Measurements from ENCODE around the gene AGR2. TPM values are rescaled to one million over a fixed set of nuclear protein-coding genes. Genes with fewer than 3 reads are reported as not detected.

The AGR2 gene
- total and polyA plus RNA-seq, 10 of the 15 experiments (the other 5 are each of a cell fraction or from before 2014, with no cell fraction given) = 0.67 TPM; not detected in 9

DNA sequence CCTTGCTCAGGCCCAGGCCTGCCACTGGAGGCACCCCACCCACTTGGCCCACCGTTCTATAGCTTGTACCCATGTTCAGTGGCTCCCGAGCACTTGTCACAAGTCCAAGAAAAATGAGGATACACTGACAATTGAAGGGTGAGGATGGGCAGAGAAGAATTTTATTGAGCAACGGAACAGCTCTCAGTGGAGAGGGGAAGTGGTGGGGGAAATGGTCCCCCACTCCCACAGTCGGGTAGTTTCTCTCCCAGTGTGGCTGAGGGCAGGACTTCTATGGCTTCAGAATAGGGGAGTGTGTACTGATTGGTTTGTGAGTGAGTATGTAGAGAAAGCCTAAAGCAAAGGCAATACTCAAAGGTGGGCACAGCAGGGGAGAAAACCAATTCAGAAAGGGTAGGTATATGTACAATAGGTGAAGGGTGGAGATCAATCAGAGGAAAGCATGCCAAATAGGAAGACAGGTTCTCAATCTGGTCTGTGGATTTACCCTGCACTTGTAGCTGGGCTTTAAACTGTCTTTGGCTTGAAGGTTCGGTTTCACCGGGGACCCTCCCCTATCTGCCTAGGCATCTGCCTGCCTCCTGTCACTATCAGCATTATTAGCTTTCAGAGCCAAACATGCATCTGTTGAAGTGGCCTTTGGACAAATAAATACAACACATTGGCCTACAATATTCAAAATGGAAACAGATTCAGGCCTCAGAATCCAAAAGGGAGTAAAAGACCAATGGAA is 60.1 kb downstream of the AGR2 start:
- POLR2A ChIA-PET = no interaction called here
- CTCF ChIA-PET = no interaction called here
- TF ChIP-seq, protein P1, sequence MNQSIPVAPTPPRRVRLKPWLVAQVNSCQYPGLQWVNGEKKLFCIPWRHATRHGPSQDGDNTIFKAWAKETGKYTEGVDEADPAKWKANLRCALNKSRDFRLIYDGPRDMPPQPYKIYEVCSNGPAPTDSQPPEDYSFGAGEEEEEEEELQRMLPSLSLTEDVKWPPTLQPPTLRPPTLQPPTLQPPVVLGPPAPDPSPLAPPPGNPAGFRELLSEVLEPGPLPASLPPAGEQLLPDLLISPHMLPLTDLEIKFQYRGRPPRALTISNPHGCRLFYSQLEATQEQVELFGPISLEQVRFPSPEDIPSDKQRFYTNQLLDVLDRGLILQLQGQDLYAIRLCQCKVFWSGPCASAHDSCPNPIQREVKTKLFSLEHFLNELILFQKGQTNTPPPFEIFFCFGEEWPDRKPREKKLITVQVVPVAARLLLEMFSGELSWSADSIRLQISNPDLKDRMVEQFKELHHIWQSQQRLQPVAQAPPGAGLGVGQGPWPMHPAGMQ (IDR thresholded peaks at IDR 0.05; ENCODE audit: borderline replicate concordance) = no peak
- TF ChIP-seq NR2C2 (IDR thresholded peaks at IDR 0.05; ENCODE audit: borderline replicate concordance, control insufficient read depth, insufficient read length, low read depth) (no peak), POLR2A (IDR thresholded peaks at IDR 0.05; ENCODE audit: low read depth, low read length) (no peak), TCF12 (IDR thresholded peaks at IDR 0.05; ENCODE audit: low read depth, low read length) (no peak), ETV6 (conservative IDR thresholded peaks at IDR 0.05 in 1 of 2, IDR thresholded peaks at IDR 0.05 in 1 of 2; ENCODE audit: borderline replicate concordance in 1 of 2, low read depth in 1 of 2) (no peak), NFIC (IDR thresholded peaks at IDR 0.05; ENCODE audit: low read depth, low read length) (no peak), ZBED1 (IDR thresholded peaks at IDR 0.05; ENCODE audit: borderline replicate concordance) (no peak), SUZ12 (IDR thresholded peaks at IDR 0.05; ENCODE audit: unreplicated experiment) (no peak), HCFC1 (IDR thresholded peaks at IDR 0.05; ENCODE audit: low read length) (no peak), ASH2L (IDR thresholded peaks at IDR 0.05; ENCODE audit: borderline replicate concordance, low read depth) (no peak), EGR1 (IDR thresholded peaks at IDR 0.05; ENCODE audit: borderline replicate concordance in 1 of 2, low read depth in 2 of 2, low read length in 2 of 2) (no peak), HDGF (IDR thresholded peaks at IDR 0.05) (no peak), SIX5 (IDR thresholded peaks at IDR 0.05; ENCODE audit: low read depth, low read length, severe bottlenecking) (no peak), CREM (IDR thresholded peaks at IDR 0.05; ENCODE audit: low read depth) (no peak)
- TF ChIP-seq, protein P2, sequence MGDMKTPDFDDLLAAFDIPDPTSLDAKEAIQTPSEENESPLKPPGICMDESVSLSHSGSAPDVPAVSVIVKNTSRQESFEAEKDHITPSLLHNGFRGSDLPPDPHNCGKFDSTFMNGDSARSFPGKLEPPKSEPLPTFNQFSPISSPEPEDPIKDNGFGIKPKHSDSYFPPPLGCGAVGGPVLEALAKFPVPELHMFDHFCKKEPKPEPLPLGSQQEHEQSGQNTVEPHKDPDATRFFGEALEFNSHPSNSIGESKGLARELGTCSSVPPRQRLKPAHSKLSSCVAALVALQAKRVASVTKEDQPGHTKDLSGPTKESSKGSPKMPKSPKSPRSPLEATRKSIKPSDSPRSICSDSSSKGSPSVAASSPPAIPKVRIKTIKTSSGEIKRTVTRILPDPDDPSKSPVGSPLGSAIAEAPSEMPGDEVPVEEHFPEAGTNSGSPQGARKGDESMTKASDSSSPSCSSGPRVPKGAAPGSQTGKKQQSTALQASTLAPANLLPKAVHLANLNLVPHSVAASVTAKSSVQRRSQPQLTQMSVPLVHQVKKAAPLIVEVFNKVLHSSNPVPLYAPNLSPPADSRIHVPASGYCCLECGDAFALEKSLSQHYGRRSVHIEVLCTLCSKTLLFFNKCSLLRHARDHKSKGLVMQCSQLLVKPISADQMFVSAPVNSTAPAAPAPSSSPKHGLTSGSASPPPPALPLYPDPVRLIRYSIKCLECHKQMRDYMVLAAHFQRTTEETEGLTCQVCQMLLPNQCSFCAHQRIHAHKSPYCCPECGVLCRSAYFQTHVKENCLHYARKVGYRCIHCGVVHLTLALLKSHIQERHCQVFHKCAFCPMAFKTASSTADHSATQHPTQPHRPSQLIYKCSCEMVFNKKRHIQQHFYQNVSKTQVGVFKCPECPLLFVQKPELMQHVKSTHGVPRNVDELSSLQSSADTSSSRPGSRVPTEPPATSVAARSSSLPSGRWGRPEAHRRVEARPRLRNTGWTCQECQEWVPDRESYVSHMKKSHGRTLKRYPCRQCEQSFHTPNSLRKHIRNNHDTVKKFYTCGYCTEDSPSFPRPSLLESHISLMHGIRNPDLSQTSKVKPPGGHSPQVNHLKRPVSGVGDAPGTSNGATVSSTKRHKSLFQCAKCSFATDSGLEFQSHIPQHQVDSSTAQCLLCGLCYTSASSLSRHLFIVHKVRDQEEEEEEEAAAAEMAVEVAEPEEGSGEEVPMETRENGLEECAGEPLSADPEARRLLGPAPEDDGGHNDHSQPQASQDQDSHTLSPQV (IDR thresholded peaks at IDR 0.05) = no peak
- TF ChIP-seq, protein P3, sequence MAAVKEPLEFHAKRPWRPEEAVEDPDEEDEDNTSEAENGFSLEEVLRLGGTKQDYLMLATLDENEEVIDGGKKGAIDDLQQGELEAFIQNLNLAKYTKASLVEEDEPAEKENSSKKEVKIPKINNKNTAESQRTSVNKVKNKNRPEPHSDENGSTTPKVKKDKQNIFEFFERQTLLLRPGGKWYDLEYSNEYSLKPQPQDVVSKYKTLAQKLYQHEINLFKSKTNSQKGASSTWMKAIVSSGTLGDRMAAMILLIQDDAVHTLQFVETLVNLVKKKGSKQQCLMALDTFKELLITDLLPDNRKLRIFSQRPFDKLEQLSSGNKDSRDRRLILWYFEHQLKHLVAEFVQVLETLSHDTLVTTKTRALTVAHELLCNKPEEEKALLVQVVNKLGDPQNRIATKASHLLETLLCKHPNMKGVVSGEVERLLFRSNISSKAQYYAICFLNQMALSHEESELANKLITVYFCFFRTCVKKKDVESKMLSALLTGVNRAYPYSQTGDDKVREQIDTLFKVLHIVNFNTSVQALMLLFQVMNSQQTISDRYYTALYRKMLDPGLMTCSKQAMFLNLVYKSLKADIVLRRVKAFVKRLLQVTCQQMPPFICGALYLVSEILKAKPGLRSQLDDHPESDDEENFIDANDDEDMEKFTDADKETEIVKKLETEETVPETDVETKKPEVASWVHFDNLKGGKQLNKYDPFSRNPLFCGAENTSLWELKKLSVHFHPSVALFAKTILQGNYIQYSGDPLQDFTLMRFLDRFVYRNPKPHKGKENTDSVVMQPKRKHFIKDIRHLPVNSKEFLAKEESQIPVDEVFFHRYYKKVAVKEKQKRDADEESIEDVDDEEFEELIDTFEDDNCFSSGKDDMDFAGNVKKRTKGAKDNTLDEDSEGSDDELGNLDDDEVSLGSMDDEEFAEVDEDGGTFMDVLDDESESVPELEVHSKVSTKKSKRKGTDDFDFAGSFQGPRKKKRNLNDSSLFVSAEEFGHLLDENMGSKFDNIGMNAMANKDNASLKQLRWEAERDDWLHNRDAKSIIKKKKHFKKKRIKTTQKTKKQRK (IDR thresholded peaks at IDR 0.05; ENCODE audit: low read depth, low read length) = no peak

More for the DNA sequence above, 60.1 kb downstream of the AGR2 start:
- ChIA-PET RAD21 (ENCODE audit: unreplicated experiment) (no interaction called here), SMC1A (ENCODE audit: uncharacterized antibody, unreplicated experiment) (interaction anchor here (1.5 kb wide), 1 partner anchor 11 kb away, joined by 3 read pairs; no protein-coding TSS in a partner anchor)
- ATAC-seq (no peak), FAIRE-seq (no peak), DNase-seq (ENCODE audit: low read depth, low spot score) (no peak)
- in situ Hi-C loops (cut with MboI) = no loop called here
- H2AFZ ChIP-seq (ENCODE audit: control insufficient read depth, low read depth, low read length) = no peak overlapping the region
- no peak overlapping the region for H3K9ac ChIP-seq (ENCODE audit: control insufficient read depth, insufficient read depth, low read length)
- no peaks in the 10 kb centered on the region for H4K20me1 ChIP-seq (ENCODE audit: control insufficient read depth, insufficient read depth)
- BruUV-seq (replicated peaks) = no TSS peak
- H3K4me2 ChIP-seq (ENCODE audit: control insufficient read depth, insufficient read depth) = no peak overlapping the region
- WGBS (ENCODE audit: insufficient coverage, insufficient replicate concordance, low lambda C conversion rate, missing lambda C conversion rate) = 23% methylated on average over 6 of the region's 6 CpGs
- no peak overlapping the region for H3K4me3 ChIP-seq
- H3K27me3 ChIP-seq (replicated peaks in 1 of 2; ENCODE audit: control insufficient read depth in 2 of 2, insufficient read depth in 2 of 2, low read length in 1 of 2) = peaks cover 0 to 1% of the 10 kb centered on the region in 2 experiments; a peak in 2 of 4 replicates
- intact Hi-C loops (cut with micrococcal nuclease; ENCODE audit: unreplicated experiment) = no loop called here
- no peaks in the 10 kb centered on the region for H3K4me1 ChIP-seq (ENCODE audit: control insufficient read depth, insufficient read depth, low read length)
- no peaks in the 10 kb centered on the region for H3K36me3 ChIP-seq (ENCODE audit: control insufficient read depth in 2 of 2, insufficient read depth in 2 of 2, low read length in 1 of 2)
- no peak overlapping the region for H3K27ac ChIP-seq (ENCODE audit: control insufficient read depth, insufficient read depth)
- H3K79me2 ChIP-seq (ENCODE audit: control insufficient read depth, insufficient read depth, low read length) = no peaks in the 10 kb centered on the region
- no peaks in the 10 kb centered on the region for H3K9me3 ChIP-seq (replicated peaks; ENCODE audit: control insufficient read depth, insufficient read depth, low read length)

All from GM12878 (cell line).